ENCODE data around the gene DYRK1B. TPM values are rescaled to one million over a fixed set of nuclear protein-coding genes. Genes with fewer than 3 reads are reported as not detected.
A peak's percentile ranks its signal among the peaks of the same experiment; 100 is the strongest.

Gene DYRK1B
- total RNA-seq, 1 donor, result 15.5 TPM

- no peak for DNase-seq (ENCODE audit: low read depth)
- no peak overlapping the region for H3K4me3 ChIP-seq (ENCODE audit: low read depth, low read length)
- no peak for TF ChIP-seq CTCF (IDR thresholded peaks at IDR 0.05; ENCODE audit: insufficient read depth, low read length)
Observed at GRCh38 chr19:39848392-39848791, 14.4 kb upstream of the DYRK1B start.

- DNase-seq (ENCODE audit: low read depth), result no peak
- no peak overlapping the region for H3K4me3 ChIP-seq (ENCODE audit: low read depth, low read length)
- no peak for TF ChIP-seq CTCF (IDR thresholded peaks at IDR 0.05; ENCODE audit: insufficient read depth, low read length)
Observed at GRCh38 chr19:39847525-39847924, 13.6 kb upstream of the DYRK1B start.

- DNase-seq (ENCODE audit: low read depth), result peak; percentile 15
Observed at GRCh38 chr19:39846678-39847486, 12.9 kb upstream of the DYRK1B start.

GRCh38 chr19:39845933-39846677, 12.1 kb upstream of the DYRK1B start, which contains the start of gene FBL:
Gene FBL, minus strand, starts transcription at chr19:39846379. Its CDS starts 79 bp downstream, at chr19:39846300.
- TF ChIP-seq CTCF (IDR thresholded peaks at IDR 0.05; ENCODE audit: insufficient read depth, low read length), result no peak
- peak; percentile 89 for DNase-seq (ENCODE audit: low read depth)

More at GRCh38 chr19:39846678-39847486, 12.9 kb upstream of the DYRK1B start:
- peak overlapping the region; percentile 64 for H3K4me3 ChIP-seq (ENCODE audit: low read depth, low read length)
- TF ChIP-seq CTCF (IDR thresholded peaks at IDR 0.05; ENCODE audit: insufficient read depth, low read length), result no peak

GRCh38 chr19:39845584-39845932, 11.6 kb upstream of the DYRK1B start:
- peak; percentile 19 for TF ChIP-seq CTCF (IDR thresholded peaks at IDR 0.05; ENCODE audit: insufficient read depth, low read length)
- peak overlapping the region; percentile 95 for H3K4me3 ChIP-seq (ENCODE audit: low read depth, low read length)
- peak; percentile 22 for DNase-seq (ENCODE audit: low read depth)

More at GRCh38 chr19:39845933-39846677, 12.1 kb upstream of the DYRK1B start, which contains the start of gene FBL:
- H3K4me3 ChIP-seq (ENCODE audit: low read depth, low read length), result peak within 1 kb of the TSS; percentile 95

GRCh38 chr19:39845172-39845571, 11.2 kb upstream of the DYRK1B start:
- peak overlapping the region; percentile 95 for H3K4me3 ChIP-seq (ENCODE audit: low read depth, low read length)
- TF ChIP-seq CTCF (IDR thresholded peaks at IDR 0.05; ENCODE audit: insufficient read depth, low read length), result no peak
- DNase-seq (ENCODE audit: low read depth), result no peak
